Measurements from ENCODE around the gene FHOD3.
"Not testable (repeated sequence)": the region's sequence is repeated elsewhere in the genome, so short reads cannot be mapped to it uniquely, and the experiment has no call there.

FHOD3 gene

DNA sequence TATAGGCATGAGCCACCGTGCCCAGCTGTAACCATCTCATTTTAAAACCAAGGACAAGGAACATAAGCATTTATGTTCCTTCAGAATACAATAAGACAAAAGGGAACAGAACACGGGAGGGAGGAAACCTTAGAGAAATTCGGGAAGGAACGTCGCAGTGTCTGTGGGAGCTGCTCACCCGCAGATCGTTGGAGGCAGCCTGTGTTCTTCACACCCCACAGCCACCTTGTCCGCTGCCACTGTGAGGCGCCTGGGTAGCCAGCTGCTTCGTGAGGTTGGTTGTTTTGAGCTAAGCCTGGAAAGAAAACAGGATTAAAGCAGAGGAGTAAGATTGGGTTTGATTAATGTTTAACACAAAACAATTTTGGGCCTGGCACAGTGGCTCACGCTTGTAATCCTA, 250.0 kb downstream of the FHOD3 start:
- no peak for DNase-seq (ENCODE audit: low read depth)

DNA sequence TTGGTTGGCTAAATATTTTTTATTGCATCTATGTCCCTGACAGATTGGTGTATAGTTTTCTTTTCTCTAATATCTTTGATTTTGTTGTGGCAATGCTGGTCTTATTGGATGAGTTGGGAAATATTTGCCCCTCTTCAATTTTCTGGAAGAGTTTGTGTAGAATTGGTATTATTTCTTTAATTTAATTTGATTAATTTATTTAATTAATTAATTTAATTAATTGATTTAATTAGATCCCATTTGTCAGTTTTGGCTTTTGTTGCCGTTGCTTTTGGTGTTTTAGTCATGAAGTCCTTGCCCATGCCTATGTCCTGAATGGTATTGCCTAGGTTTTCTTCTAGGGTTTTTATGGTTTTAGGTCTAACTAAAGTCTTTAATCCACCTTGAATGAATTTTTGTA, 253.8 kb downstream of the FHOD3 start:
- DNase-seq (ENCODE audit: low read depth): not testable (repeated sequence)

DNA sequence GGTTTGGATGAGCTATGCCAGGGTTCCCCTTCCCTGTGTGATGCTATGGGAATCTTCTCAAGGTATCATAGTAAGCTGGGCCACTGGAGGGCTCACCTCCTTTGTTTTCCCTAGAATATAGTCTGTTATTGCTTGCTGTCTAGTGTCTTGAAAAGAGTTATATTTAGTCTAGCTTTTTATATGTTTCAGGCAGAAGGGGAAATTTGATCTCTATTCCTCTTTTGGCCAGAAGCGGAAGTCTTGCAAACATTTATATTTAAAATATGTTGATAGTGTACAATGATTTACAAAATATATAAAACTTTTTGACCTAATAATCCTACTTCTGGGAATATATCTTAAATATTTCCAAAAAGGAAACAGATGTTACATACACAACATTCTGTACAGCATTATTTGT, 260.7 kb downstream of the FHOD3 start:
- DNase-seq (ENCODE audit: low read depth): no peak

DNA sequence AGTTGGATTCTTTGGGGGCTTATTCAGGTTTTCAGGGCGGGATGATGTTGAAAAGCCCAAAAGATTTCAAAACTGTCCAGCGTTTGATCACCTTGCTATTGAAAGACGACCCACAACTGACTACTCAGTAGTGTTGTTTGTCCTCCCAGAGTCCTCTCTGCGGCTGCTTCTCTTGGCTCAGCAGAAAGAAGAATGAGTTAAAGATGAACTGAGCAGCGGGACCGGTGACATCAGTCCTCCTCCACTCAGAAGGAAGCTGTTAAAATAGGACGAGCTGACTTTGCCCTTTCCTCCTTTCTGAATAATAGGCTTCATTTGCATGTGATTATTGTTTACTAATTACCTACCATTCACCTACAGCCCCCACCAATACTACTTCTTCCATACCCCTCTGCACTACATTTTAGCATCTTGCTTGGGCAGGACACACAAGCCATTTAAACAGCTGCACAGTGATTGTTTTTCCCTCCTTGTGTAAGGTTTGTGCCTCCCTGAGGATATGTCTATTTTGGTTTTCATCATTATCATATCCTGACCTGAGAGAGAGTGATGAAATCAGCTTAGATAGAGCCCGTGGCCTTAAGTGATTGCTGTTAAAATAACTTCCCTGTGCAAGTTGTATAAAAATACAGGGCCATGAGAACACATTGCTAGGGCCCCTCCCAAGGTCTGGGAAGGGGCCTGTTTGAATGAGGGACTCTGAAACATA, 261.8 kb downstream of the FHOD3 start:
- no peak for DNase-seq (ENCODE audit: low read depth)

- DNase-seq (ENCODE audit: low read depth): no peak
Measured at GRCh38 chr18:36560187-36560586, 262.7 kb downstream of the FHOD3 start.

GRCh38 chr18:36561046-36561445, 263.5 kb downstream of the FHOD3 start:
- no peak for DNase-seq (ENCODE audit: low read depth)

GRCh38 chr18:36564841-36565240, 267.3 kb downstream of the FHOD3 start:
- no peak for DNase-seq (ENCODE audit: low read depth)

GRCh38 chr18:36567800-36568199, 270.3 kb downstream of the FHOD3 start:
- DNase-seq (ENCODE audit: low read depth): no peak

GRCh38 chr18:36568487-36568886, 271.0 kb downstream of the FHOD3 start:
- DNase-seq (ENCODE audit: low read depth): no peak

- peak; percentile 75 for DNase-seq (ENCODE audit: low read depth)
Measured at GRCh38 chr18:36572135-36572856, 274.8 kb downstream of the FHOD3 start.

DNA sequence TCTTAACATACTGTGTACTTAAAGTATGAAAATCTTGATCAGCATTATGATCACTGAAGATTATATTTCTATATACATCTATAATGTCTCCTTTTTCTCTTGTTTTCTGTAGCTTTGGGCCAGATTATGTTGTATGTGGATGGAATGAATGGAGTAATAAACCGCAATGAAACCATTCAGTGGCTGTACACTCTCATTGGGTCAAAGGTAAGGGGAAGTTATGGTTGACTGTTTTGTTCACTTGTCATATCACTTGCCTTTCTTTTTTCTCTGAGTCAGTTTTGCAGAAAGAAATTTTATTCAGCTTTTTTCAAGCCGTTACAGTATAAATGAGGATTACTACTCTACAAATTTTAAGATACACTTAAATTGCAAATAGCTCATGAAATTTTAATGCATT, 278.8 kb downstream of the FHOD3 start:
- DNase-seq (ENCODE audit: low read depth): no peak

GRCh38 chr18:36578871-36579710, 281.6 kb downstream of the FHOD3 start:
- peak; percentile 79 for DNase-seq (ENCODE audit: low read depth)

- peak; percentile 48 for DNase-seq (ENCODE audit: low read depth)
Measured at GRCh38 chr18:36580266-36580665, 282.8 kb downstream of the FHOD3 start.

DNA sequence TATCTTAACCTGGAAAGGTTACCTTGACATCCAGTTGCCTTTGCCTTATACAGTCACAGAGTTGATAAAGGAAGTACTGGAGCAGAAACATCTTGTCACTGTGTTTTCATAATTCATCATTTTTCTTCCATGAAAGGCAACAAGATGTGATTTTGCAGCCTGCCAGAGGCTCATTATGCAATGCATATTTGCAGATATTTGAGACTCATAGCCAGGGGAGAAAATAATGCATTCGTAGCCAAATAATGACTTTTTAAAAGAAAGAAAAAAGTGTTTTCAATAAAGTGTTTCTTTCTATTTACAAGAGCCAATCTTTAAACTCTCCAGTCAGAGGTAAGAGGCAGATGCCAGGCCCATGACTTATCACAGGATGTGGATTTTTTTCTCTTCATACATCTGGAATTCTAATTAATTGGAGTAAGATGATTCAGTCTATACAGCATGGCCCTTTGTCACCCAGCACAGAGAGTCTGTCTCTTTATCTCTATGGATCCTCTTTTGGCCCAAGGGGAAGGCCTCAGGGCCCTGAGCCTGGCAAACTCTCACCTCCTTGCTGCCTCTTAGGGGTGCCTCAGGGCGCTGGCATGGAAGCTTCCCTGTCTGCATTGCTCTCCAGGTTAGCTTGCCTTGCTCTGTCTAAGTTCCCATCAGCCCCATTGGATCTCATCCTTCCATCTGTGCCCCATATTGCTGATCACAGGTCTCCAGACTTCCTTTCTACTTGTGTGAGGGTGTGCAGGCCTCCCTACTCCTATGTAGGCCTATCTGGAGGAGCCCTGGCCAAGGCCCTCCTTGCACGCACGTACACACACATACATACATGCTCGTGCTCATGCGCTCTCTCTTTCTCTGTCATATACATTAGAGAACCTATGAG, 283.6 kb downstream of the FHOD3 start:
- peak; percentile 71 for DNase-seq (ENCODE audit: low read depth)

DNA sequence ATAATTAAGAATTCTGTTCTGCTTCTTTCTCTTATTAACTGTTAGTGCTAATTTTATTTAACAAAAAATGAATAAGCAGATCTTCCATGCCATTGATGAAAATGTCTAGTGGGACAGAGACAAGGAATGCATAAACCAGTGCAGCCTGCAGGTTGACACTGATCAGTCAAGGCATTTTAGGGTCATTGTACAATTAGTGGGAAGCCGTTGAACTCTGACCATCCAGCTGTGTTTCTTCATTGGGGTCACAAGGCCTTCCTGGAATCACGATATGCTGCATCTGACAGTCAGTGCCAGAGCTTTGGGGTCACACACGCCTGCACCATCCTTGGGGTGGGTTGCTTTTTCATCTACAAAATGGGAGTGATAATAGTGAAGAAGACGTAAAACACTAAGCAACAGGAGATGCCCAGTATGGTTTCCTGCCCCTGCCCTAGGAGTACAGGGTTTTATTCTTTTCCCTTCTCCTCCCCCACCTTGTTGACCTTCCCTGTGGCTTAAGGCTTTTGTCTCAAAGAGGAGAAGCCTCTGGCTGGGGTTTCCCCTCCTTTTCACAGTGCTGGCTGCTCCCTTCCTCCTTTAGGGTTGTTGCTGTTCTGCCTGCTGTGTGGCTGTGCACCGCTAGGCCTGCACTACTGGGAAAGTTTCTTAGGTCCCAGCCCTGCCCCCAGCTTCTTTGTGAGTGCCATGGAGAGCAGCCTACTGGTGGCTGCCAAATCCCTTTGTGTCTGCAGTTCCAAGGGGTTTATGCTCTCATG, 285.7 kb downstream of the FHOD3 start:
- DNase-seq (ENCODE audit: low read depth): no peak

GRCh38 chr18:36589857-36590543, 292.5 kb downstream of the FHOD3 start:
- peak; percentile 73 for DNase-seq (ENCODE audit: low read depth)

DNA sequence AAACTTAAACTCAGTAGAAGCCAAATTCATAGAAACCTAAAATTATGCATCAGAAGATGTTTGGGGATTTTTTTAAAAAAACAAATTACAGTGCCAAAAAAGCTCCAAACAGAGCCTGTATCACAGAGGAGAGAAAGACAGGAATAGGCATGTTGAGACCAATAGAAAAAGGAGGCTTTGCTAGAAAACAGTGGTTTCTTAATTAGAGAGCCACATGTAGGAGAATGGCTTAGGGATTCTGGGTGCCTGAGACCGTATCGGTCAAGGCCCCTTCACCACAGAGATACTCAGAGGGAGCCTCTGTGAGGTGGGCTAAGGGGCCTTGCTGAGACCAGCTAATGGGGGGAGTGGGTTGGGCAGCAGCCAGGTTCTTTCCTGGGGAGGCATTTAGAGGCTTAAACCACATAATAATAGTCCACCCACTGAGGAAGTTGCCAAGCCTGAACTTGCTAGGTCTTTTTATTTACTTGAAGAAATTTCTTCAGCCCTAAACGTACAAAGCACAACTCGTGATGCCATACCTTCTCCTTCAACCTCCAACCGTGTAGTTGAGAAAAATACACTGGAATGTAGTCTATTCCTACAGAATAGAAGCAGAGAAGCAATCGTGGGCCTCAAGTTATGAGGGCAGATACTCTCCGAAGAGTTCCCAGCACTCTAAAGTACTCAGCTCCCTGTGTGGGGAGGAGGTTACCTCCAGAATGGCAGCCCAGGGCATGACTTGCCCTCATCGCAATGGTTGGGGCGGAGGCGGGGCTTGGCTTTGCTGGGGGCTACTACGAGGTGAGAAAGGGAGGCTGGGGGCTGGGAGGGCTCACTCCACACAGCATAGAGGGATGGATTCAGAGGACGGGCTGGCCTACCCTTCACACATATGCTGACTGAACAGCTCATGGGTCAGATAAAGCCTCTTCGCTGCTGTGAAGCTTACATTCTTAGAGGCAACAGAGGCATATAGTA, 293.4 kb downstream of the FHOD3 start:
- no peak for DNase-seq (ENCODE audit: low read depth)

GRCh38 chr18:36592282-36592681, 294.8 kb downstream of the FHOD3 start:
- DNase-seq (ENCODE audit: low read depth): peak; percentile 60

DNA sequence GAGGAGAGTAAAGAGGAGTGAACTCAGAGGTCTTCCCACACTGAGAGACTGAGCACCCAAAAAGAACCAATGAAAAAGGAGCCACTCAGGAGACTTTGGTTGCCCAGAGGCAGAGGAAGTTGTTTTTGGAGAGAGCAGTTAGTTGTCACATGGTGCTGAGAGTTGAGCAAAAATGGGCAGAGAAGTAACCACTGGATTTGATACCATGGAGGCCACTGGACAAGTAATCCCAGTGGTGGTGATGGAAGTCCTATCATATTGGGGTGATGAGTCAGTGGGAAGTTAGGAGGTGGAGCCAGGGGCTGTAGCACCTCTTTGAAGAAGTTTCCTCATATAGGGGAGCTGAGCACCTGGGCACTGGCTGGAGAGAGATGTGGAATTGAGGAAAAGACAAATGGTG, 295.5 kb downstream of the FHOD3 start:
- peak; percentile 75 for DNase-seq (ENCODE audit: low read depth)
